CD4-positive, alpha-beta T cell treated with Interleukin-15 for 4 hours (primary cell): ENCODE measurements around the gene P4HA2.

Experiments used
- DNase-seq: peaks from one replicate; pipeline ENCODE4 v3.0.0-alpha.2; 2020; ENCODE audit warnings: low spot score

The P4HA2 gene

DNA sequence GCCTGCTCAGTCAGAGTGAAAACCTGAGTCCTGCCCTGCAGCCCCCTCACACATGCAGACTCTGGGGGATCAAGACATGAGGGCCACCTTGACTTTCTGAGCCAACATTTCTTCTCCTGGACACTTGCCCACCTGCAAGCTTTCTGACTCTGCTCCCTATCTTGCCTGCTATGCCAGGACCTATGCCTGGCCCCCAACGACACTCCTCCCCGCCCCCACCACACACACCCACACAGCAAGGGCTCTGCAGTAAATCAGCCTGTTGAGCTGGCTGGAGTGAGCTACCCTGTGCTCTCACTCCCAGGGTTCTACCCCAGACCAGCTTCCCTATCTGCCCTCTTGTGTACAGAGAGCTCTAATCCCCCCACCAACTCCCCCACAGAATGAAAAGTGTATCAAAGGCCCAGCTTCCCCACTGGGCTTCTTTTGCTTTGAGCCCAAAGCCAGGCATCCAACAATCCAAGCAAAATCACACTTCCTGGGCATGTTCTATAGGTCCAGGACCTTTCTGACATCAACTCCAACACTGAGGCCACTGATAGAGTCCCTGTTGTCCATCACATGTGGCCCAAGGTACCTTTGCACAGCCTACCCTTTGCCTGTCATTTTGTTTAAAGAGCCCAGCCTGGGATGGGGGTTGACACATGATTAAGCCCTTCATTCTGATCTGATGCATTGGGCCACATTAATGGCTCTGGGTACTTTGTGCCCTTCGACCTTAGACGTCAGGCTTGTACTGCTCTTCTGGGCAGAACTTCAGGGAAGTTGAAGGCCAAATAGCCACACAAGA, 37.1 kb upstream of the P4HA2 start:
- DNase-seq = no peak

- DNase-seq = no peak
Observed at GRCh38 chr5:132263548-132264261, 36.1 kb upstream of the P4HA2 start.

- no peak for DNase-seq
Observed at GRCh38 chr5:132262882-132263547, 35.4 kb upstream of the P4HA2 start.

DNA sequence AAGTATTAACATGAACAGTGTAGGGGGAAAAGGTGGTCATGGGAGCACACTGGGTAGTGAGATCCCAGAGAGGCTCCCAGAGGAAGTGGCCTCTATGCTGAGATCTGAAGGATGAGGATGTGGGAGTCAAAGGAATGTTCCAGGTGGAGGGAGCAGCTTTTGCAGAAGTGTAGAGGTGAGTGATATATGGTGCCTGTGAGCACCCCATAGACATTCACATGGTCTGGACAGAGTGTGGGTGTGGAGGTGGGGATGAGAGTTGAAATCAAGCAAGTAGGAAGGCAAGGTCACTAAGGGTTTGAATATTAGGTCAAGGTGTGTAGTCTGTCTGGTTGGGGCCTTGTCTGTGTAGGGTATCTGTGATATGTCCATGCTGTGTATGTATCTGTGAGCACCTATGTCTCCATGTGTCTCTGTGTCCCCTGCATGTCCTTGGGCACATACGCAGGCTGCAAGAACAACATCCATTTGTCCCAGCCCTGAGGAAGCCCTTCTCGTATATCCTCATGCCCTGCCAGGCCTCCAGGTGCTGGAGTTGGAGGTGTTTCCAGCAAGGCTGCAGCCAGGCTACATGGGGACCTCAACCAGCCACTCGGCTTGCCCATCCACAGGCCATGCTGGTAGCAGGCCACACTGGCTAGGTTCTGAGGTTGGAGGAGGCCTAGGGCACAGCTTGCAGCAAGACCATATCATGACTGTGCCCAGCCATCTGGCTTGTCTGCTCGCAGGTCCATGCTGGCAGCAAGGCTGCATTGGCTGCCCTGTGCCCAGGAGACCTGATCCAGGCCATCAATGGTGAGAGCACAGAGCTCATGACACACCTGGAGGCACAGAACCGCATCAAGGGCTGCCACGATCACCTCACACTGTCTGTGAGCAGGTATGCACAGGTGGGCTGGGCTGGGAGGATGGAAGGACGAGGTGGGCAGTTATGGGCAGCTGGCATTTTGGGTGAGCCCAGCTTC, 34.5 kb upstream of the P4HA2 start:
- no peak for DNase-seq

DNA sequence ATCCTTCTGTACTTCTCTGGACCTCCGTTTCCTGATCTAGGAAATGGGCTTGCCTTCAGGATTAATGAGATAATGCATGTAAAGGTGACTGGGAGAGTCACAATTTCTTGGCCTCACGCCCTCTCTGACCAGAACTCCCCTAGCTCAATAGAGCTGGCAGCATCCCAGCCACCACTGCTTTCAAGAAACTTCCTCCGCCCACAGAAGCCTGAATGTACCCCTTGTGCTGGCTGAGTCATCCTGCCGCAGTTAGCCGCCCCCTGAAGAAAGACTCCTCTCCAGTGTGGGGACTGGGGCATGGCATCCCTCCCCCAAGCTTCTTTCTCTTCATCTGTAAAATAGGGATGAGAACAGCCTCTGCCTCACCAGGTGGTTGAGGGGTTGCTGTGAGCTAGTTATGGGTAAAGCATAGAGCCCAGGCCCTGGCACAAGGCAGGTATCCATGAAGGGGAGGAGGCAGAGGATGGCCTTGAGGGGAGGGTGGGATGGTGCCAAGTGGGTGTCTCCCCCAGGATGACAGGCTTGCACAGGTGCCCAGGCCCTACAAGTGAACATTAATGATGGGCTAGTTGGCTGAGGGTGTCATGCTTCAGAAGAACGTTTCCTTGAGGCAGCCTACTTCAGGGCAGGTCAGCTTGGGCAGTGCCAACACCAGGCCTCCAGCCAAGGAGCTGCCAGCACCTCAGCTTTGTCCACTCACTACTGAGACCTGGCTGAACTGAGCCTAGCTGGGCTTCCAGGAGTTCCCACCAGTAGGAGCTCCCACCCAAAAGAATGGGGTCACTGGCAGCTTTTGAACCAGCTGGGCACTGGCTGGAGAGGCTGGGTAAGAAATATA, 33.3 kb upstream of the P4HA2 start:
- no peak for DNase-seq

DNA sequence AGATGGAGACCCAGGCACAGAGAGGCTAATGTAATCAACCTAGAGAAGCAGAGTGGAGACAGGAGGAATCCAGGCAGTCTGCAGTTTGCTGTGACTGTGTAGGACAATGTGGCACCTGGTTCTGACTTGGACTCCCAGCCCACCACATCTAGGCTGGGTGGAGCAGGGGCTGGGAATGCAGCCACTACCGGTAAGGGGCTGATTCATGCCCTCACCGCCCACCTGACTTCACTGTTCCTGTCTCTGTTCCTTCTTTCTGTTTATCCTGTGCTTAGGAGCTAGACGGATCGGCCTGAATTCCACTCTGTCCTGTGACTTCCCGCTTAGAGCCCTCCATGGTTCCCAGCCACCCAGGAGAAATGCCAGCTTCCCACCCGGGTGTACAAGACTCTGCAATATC, 32.4 kb upstream of the P4HA2 start:
- DNase-seq = no peak

GRCh38 chr5:132259069-132259851, 31.6 kb upstream of the P4HA2 start:
- no peak for DNase-seq

- DNase-seq = no peak
Observed at GRCh38 chr5:132258102-132259068, 30.7 kb upstream of the P4HA2 start.

- DNase-seq = no peak
Observed at GRCh38 chr5:132257131-132258101, 29.8 kb upstream of the P4HA2 start, which contains the start of gene PDLIM4. TSS of gene PDLIM4 (plus strand) at chr5:132257696. CDS start at chr5:132257735, 39 bp downstream.

DNA sequence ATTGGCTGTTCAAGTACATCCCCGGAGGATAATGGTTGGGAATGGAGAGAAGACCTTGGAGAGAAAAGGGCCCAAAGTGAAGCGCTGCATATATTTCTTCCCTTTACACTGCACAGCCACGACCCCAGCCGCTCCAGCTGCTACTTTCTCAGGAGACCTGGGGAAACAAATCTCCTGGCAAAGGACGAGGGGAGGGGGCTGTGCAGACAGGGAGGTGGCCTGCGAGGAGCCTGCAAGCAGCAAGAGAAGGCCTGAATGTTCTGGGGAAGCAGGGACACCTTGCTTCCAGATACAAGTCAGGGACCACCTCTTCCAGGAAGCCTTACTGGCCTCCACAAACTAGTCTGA, 29.1 kb upstream of the P4HA2 start:
- no peak for DNase-seq

GRCh38 chr5:132256086-132256782, 28.6 kb upstream of the P4HA2 start:
- no peak for DNase-seq

DNA sequence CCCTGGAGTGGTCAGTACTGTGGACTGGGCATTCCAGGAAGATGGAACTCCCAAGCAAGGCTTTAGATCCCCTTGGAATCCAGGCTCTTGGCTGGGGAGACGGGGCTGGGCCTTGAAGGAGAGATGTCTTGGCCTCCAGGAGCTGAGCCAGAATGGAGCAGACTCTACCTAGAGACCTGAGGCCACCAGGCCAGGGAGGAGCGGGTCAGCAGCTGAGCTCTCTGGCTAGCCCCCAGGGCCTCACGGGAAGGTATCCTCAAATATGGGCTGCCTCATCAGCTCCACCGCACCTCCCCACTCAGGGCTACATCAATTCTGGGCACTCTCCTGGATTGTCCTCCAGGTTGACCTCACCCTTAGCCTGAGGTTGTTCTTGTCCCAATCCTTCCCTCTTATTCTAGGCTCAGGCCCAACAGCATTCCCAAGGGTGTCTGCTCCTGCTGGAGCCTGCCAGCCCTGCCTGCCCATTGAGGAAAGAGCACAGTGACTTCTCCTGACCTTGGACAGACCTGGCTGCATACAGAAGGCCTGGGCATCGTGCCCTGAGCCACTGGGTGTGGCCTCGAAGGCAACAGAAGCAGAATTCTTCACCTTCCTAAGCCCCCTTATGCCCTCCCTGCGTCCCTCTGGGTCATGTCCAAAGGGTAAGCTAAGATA, 26.8 kb upstream of the P4HA2 start:
- no peak for DNase-seq

- no peak for DNase-seq
Observed at GRCh38 chr5:132253452-132254320, 26.0 kb upstream of the P4HA2 start.

DNA sequence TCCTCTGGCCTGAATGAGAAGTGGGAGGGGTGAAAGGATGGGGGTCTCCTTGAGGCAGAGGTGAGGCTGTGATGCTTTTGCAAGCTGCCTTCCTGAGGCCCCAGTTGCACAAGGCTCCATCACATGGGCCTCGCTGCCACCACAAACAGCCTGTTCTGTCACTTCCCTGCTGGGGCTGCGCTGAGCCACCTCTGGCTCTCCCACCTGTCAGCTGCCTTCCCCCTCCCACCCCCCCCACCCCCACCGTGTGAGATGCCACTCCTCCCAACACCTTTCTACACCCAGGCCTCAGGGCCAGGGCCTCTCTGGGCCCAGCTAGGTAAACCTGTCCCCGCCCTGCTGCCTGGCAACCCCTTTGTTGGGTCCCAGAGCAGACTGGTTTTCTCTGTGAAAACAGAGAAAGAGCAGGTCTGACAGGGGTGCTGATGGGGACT, 25.4 kb upstream of the P4HA2 start:
- no peak for DNase-seq

DNA sequence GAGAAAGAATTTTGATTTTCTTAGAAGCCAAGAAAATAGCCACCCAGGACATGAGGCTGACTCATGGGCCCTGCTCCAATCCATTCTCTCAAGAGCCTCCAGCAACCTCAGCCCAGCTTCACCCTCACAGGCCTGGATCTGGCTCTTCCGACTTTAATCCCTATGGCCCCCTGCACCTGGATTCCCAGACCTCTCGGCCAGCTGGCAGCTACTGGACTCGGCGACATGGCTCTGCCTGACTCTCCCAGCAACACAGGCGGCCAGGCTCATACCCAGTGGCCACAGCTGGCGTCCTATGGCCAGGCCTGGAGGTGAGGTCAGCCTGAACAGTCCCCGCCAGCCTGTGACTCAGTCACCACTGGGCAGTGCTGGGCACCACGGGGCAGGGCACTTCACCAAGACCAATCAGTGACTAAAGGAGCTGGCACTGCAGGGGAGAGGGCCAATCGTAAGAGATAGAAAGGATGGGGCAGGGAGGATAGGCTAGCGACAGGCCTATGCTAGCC, 23.6 kb upstream of the P4HA2 start:
- DNase-seq = no peak
